ENCODE results near the gene SHFL.

SHFL gene

GRCh38 chr19:10088949-10089554 lies 2.9 kb downstream of the SHFL start:
- DNase-seq = no peak

DNA sequence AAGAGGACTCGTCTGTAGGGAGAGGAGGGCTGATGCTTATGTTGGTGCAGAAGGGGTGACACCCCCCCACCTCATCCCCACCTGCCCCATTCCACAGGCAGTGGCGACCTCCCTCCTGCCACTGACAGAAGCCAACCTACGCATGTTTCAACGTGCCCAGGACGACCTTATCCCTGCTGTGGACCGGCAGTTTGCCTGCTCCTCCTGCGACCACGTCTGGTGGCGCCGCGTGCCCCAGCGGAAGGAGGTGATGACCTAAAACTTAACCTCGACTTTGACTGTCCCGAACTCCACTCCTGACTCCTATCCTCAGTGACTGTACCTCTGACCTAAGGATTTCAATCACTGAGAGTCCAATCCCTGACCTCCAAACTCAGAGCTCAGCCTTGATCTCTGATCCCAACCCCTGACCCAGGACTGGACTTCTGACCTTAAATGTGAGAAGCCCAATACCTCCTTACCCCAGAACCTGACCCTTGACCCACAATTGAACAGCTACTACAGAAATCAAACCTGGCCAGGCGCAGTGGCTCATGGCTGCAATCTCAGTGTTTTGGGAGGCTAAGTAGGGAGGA lies 3.8 kb downstream of the SHFL start:
- DNase-seq = no peak

DNA sequence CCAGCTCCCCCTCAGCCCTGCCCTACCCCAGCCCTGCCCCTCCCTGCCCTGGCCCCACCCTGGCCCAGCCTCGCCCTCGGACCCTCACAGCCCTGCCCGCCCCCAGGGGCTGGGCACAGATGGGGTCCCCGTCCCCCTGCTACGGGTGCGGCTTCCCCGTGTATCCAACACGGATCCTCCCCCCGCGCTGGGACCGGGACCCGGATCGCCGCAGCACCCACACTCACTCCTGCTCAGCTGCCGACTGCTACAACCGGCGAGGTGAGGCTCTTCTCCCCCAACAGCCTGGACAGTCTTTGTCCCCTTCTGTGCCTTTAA lies 5.2 kb downstream of the SHFL start:
- DNase-seq = no peak

DNA sequence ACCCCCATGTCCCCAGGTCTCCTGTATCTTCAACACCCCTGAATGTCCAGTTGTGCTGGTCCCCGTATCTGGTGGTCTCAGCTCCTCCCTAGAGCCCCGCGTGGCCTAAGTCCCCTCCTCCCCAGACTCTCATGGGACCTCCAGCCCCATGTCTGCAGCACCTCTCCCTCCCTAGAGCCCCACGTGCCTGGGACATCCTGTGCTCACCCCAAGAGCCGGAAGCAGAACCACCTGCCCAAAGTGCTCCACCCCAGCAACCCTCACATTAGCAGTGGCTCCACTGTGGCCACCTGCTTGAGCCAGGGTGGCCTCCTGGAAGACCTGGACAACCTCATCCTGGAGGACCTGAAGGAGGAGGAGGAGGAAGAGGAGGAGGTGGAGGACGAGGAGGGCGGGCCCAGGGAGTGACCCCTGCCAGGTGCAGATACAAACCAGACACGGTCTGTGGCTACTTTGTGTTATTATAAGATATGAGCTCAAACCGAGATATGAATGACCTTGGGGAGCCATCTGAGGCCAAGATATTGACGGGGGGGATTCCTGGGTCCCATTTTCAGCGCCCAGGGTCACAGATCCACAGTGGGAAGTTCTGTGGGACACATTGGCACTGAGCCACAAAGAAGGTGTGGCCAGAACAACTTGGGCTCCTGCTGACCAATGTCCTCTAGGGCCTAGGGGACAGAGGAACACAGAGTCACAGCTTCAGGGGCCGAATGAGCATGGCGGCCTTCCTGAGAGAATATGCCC lies 6.0 kb downstream of the SHFL start:
- no peak for DNase-seq

DNA sequence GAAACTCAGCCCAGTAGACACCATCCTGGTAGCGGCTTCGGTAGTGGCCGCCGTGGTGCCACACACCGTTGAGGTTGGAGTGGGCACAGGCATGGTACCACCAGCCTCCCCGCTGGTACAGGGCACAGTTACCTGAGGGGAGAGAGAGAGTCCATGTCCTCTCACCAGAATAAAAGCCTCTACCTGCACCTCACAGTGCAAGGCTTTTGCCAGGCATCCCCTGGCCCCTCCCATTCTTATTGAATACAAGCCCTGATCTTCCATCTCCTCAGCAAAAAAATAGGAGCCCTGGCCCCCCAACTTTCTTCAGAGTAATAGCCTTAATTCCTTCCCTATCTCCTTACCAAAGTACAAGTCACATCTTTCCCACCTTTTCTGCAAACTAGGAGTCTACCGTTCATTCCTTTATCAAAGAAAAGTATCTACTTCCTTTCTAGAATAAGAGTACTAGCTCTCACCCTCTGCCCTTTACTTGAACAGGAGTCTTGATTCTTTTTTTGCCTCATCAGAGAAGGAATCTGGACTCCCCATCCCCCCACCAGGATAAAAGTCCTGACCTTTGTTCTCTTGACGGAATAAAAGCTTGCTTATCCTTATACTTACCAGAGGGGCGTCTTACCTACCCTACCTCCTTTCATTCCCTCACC lies 6.7 kb downstream of the SHFL start:
- no peak for DNase-seq

GRCh38 chr19:10093295-10094186 lies 7.4 kb downstream of the SHFL start:
- no peak for DNase-seq

DNA sequence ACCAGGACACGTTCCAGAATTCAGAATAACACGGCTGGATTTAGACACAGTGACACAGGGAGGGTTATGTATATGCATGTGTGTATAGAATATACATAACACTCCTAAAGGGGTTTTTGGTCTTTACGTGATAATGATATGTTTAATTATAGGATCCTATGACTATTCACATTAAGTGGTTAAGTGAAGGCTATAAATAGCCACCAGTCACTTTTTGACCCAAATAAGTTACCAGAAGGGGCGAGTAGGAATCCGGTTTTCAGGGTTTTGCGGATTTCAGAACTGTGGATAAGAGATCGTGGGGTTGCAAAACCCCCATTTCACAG lies 9.5 kb downstream of the SHFL start:
- DNase-seq = no peak

GRCh38 chr19:10095948-10096614 lies 10.0 kb downstream of the SHFL start:
- peak; percentile 87 for DNase-seq

DNA sequence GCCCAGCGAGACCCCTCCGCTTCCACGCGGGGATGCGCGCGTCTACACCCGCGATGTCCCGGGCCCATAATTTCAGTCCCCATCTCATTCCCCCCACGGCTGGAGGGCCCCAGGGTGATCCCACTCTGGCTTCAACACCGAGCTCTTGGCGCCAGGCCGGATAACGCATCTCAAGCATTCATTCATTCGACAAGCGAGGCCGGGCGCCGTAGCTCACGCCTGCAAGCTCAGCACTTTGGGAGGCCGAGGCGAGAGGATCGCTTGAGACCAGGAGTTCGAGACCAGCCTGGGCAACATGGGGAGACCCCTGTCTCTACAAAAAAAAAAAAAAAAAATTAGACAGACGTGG lies 10.5 kb downstream of the SHFL start:
- no peak for DNase-seq

DNA sequence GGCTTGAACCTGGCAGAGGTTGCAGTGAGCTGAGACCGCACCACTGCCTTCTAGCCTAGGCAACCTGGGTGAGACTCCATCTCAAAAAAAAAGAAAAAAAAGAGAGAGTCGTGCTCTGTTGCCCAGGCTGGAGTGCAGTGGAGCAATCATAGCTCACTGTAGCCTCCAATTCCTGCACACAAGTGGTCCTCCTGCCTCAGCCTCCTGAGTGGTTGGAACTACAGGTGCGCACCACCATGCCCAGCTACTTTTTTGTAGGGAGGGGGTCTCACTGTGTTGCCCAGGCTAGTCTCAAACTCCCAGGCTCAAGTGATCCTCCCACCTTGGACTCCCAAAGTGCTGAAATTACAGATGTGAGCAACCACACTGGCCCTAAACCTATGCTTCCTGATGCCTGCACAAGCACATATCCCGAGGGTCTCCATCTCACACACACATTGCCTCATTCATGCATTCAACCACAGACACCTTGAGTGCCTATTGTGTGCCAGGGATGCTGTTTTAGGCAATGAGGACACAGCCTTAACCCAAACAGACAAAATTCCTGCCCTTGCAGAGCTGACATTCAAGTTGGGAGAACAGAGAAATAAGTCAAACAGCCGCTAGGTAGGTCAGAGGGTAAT lies 14.2 kb downstream of the SHFL start:
- DNase-seq = no peak

DNA sequence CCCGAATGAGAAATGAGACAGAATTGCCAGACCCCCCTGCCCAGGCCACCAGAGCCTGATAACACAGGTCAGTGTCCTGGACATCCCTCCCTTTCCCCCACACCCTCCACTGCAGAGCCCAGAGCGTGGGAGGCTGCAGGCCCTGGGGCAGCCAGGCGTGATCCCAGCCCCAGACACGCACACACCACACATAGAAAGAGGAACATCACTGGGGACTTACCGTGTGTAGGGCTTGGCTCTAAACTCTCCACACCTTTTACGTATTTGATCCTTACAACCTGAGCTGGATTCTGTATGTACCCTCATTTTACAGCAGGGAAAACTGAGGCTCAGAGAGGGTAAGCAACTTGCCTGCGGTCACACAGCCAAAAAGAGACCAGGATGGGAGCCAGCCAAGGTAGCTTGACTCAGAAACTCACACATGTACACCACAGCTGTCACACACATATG lies 16.7 kb downstream of the SHFL start:
- DNase-seq = no peak

- no peak for DNase-seq
These were observed 18.0 kb downstream of the SHFL start for GRCh38 chr19:10104130-10104513.

GRCh38 chr19:10104665-10105508 lies 18.8 kb downstream of the SHFL start:
- DNase-seq = no peak

- no peak for DNase-seq
These were observed 19.5 kb downstream of the SHFL start for GRCh38 chr19:10105509-10106099.

- peak; percentile 97 for DNase-seq
These were observed 20.2 kb downstream of the SHFL start, which contains the start of gene PPAN for GRCh38 chr19:10106100-10106936. Gene PPAN (plus strand): TSS chr19:10106362. CDS start chr19:10106395, 33 bp downstream.

- no peak for DNase-seq
These were observed 21.1 kb downstream of the SHFL start for GRCh38 chr19:10107254-10107653.

- no peak for DNase-seq
These were observed 21.8 kb downstream of the SHFL start for GRCh38 chr19:10107817-10108367.

GRCh38 chr19:10109528-10109927 lies 23.4 kb downstream of the SHFL start:
- no peak for DNase-seq
